ENCODE data around the gene SHB. TPM values are rescaled to one million over a fixed set of nuclear protein-coding genes. Genes with fewer than 3 reads are reported as not detected.

Gene SHB
- total RNA-seq, 2 donors from 2014 or later: 53.2 to 54.8 TPM

DNA sequence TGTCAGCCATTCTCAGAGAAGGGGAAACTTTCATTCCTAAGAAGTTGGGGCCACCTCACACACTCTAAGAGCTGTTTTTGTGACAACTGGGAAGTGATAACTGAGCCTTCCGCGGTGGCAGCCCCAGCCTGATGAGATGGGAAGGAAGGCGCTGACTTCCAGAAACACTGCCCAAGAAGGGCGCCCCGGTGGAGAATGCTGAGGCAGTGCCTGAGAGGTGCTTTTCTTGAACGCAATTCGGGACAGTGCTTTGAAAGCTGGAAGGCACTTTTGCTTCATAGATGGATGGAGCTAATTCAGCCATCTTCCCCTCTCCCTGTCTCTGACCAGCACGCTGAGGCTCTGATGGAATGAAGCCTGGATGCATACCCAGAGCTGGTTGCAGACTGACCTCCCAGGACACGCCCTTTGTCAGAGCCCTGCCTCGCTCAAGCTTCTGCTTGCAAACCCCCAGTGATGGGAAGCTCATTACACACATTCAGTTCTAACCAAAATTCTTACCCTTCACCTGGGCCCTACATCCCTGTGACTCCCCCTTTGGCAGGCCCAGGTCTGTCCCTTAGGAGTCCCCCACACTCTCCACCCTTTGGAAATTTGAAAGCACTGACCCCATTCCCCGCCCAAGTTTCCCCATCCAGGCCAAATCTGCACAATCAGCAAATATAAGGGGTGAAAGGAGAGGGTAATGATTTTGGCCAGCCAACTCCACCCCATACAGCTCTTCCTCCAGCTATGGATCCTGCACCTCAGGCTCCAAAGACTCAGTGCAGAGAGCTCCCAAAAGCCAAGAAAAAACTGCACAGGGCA is 98.5 kb downstream of the SHB start:
- Histone ChIP-seq H3K27me3 (replicated peaks; ENCODE audit: insufficient read depth) (no peaks in the 10 kb centered on the region), H3K36me3 (no peaks in the 10 kb centered on the region), H3K4me3 (no peak overlapping the region), H3K4me1 (replicated peaks) (peaks cover 5% of the 10 kb centered on the region), H3K9me3 (no peaks in the 10 kb centered on the region), H3K27ac (no peak overlapping the region)
- intact Hi-C loops (cut with DNase I): no loop called here
- TF ChIP-seq, protein P1, sequence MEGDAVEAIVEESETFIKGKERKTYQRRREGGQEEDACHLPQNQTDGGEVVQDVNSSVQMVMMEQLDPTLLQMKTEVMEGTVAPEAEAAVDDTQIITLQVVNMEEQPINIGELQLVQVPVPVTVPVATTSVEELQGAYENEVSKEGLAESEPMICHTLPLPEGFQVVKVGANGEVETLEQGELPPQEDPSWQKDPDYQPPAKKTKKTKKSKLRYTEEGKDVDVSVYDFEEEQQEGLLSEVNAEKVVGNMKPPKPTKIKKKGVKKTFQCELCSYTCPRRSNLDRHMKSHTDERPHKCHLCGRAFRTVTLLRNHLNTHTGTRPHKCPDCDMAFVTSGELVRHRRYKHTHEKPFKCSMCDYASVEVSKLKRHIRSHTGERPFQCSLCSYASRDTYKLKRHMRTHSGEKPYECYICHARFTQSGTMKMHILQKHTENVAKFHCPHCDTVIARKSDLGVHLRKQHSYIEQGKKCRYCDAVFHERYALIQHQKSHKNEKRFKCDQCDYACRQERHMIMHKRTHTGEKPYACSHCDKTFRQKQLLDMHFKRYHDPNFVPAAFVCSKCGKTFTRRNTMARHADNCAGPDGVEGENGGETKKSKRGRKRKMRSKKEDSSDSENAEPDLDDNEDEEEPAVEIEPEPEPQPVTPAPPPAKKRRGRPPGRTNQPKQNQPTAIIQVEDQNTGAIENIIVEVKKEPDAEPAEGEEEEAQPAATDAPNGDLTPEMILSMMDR (IDR thresholded peaks at IDR 0.05): no peak
- TF ChIP-seq POLR2A (IDR thresholded peaks at IDR 0.05) (no peak), POLR2AphosphoS5 (IDR thresholded peaks at IDR 0.05) (no peak)
- WGBS: 86% methylated on average over 11 of the region's 11 CpGs
- no peak for DNase-seq (ENCODE audit: low spot score)

DNA sequence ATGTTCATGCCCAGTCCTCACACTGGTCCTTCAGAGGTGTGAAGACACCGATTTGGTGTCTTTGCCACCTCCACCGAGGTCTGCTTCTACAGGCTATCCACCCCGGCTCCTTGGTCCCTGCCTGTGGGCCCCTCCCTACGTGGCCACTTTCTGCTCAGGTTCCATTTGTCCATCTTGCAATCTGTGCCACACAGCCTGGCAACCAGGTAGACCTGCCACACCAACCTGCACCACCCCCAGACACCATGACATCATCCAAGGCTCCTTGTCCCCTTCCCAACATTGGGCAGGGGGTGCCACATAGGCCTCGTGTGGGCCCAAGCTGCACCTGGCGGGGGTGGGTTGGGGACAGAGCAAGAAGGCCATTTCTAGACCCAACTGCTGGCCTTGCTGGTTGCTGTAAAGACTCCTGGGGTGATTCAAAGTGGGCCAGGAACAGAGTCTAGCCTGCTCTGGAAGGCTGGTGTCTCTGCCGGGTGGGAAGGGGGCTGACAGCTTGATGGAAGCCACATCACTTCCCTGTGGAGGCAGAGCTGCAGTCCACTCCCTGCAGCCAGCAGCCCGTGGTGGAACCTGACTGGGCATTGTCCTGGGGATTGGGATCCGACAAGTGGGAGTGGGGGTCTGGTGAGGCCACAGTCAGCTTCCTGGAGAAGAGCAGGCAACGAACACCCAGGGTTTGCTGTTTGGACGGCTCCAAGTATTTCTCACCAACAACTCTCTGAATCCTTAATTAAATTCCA is 99.3 kb downstream of the SHB start:
- H3K27me3 ChIP-seq (replicated peaks; ENCODE audit: insufficient read depth): no peaks in the 10 kb centered on the region
- no peak overlapping the region for H3K27ac ChIP-seq
- H3K9me3 ChIP-seq: no peaks in the 10 kb centered on the region
- no peak overlapping the region for H3K4me3 ChIP-seq
- H3K36me3 ChIP-seq: no peaks in the 10 kb centered on the region
- intact Hi-C loops (cut with DNase I): no loop called here
- H3K4me1 ChIP-seq (replicated peaks): peaks cover 9% of the 10 kb centered on the region
- TF ChIP-seq, protein P1 (IDR thresholded peaks at IDR 0.05): no peak
- TF ChIP-seq POLR2A (IDR thresholded peaks at IDR 0.05) (no peak), POLR2AphosphoS5 (IDR thresholded peaks at IDR 0.05) (no peak)
- WGBS: 93% methylated on average over 11 of the region's 11 CpGs
- DNase-seq (ENCODE audit: low spot score): no peak

DNA sequence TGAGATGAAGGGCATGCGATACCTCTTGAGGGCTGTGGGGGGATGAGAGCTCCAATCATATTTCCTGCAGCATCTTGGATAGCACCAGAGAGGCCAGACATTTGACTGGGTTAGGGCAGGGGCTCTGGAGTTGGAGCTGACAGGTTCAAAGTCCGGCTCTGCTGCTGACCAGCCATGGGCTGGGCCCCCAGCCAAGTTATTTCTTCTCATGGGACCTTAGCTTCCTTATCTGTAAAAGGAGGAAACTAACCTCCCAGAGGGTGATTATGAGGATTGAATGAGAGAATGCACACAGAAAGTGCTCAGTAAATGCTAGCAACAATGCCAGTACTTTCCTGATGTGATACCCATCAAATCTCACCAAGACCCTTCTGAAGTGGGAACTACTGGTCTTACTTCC is 99.9 kb downstream of the SHB start:
- no peak for DNase-seq (ENCODE audit: low spot score)
- WGBS: 57% methylated on average over 2 of the region's 2 CpGs
- H3K27me3 ChIP-seq (replicated peaks; ENCODE audit: insufficient read depth): no peaks in the 10 kb centered on the region
- H3K9me3 ChIP-seq: no peaks in the 10 kb centered on the region
- H3K4me3 ChIP-seq: no peak overlapping the region
- H3K27ac ChIP-seq: no peak overlapping the region
- no peaks in the 10 kb centered on the region for H3K36me3 ChIP-seq
- peaks cover 9% of the 10 kb centered on the region for H3K4me1 ChIP-seq (replicated peaks)
- intact Hi-C loops (cut with DNase I): no loop called here
- no peak for TF ChIP-seq POLR2A (IDR thresholded peaks at IDR 0.05)
- TF ChIP-seq POLR2AphosphoS5 (IDR thresholded peaks at IDR 0.05): no peak
- TF ChIP-seq, protein P1 (IDR thresholded peaks at IDR 0.05): no peak

DNA sequence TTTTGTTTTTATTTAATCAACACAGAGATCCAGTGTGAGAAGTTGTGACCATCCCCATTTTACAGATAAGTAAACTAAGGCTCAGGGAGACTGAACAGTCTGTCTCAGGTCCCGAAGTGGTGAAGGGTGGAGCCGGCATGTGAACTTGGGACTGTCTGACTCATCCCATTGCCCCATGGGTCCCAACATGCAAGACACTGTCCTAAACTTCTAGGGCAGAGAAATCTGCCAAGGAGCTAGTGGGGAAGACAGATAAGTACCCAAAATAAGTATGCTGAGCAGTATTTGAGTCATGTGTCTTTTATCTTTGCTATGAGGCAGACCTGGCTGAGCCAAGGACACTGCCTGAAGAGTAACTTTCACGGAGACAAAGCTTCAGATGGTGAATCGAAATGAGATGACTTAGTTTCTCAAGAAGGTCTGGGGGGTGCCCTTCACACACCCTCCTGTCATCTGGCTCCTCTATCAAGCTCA is 100.8 kb downstream of the SHB start:
- Histone ChIP-seq H3K4me1 (replicated peaks) (peaks cover 15% of the 10 kb centered on the region), H3K9me3 (no peaks in the 10 kb centered on the region), H3K4me3 (no peak overlapping the region), H3K27me3 (replicated peaks; ENCODE audit: insufficient read depth) (no peaks in the 10 kb centered on the region), H3K27ac (no peak overlapping the region), H3K36me3 (no peaks in the 10 kb centered on the region)
- 73% methylated on average over 4 of the region's 4 CpGs for WGBS
- TF ChIP-seq, protein P1 (IDR thresholded peaks at IDR 0.05): no peak
- TF ChIP-seq POLR2A (IDR thresholded peaks at IDR 0.05) (no peak), POLR2AphosphoS5 (IDR thresholded peaks at IDR 0.05) (no peak)
- no peak for DNase-seq (ENCODE audit: low spot score)
- intact Hi-C loops (cut with DNase I): no loop called here

All from prostate gland (tissue), 2 donors.